ENCODE data around the gene ACKR4. TPM values are rescaled to one million over a fixed set of nuclear protein-coding genes. Genes with fewer than 3 reads are reported as not detected.

ACKR4 gene
- 1 to 10 TPM in 3 of 4 donors, not detected in 1; 1.4 to 3.2 (median 2.8) TPM for total RNA-seq

DNA sequence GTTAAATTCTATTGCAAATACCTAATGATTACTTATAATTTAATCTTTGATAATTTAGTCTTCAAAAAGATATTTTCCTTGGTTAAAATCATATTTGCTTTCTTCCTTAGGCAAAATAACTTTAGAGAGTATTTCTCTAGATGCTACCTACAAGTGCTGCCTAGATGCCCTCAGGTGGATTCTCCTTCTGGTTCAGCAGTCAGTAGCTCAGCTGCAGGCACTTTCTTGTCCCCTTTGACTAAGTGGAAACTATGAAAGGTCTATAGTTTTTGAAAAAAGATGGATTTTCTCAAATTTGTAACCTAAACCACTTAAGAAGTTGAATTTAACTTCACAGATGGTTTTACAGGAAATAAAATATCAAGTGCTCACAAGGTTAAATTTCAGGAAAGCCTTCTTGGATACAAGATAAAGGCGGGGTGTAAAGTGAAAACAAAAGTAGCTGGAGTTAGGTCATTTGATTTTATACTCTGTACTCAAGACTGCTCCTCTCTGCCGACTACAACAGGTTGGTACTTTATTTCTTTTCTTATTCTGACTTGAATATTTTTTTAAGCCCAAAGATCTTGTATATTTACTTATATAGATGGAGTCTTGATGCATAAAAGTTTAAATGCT, at the start of gene ACKR4:
Gene ACKR4 (plus strand): TSS at position 455 of the 618 bp plus-strand sequence. CDS start 3,128 bp downstream, outside the sequence.
- TF ChIP-seq, protein P1, sequence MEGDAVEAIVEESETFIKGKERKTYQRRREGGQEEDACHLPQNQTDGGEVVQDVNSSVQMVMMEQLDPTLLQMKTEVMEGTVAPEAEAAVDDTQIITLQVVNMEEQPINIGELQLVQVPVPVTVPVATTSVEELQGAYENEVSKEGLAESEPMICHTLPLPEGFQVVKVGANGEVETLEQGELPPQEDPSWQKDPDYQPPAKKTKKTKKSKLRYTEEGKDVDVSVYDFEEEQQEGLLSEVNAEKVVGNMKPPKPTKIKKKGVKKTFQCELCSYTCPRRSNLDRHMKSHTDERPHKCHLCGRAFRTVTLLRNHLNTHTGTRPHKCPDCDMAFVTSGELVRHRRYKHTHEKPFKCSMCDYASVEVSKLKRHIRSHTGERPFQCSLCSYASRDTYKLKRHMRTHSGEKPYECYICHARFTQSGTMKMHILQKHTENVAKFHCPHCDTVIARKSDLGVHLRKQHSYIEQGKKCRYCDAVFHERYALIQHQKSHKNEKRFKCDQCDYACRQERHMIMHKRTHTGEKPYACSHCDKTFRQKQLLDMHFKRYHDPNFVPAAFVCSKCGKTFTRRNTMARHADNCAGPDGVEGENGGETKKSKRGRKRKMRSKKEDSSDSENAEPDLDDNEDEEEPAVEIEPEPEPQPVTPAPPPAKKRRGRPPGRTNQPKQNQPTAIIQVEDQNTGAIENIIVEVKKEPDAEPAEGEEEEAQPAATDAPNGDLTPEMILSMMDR (IDR thresholded peaks at IDR 0.05) = no peak
- ATAC-seq (ENCODE audit: low FRiP score) (no peak), DNase-seq (ENCODE audit: low spot score) (no peak)

DNA sequence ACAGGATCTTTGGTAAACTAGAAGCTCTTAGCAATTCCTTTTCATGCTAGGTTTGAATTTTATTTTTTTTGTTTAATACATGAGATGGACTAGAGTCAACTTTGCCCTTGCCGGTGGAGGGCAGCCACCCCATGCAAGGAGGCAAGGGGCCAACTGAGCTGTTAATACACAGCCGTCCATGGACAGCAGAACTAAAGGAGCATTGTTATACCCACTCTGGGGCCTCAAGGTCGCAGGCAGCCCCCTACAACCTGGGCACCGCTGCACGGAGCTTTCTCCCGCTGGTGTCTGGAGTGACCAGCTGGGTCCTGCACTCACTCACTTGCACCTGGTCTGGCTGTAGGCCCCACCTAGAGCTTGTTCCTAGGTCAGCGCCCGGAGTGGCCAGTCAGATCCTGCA, 47.9 kb upstream of the ACKR4 start:
- no peak for DNase-seq (ENCODE audit: low spot score)
- TF ChIP-seq, protein P1 (IDR thresholded peaks at IDR 0.05) = no peak
- no peak for ATAC-seq (ENCODE audit: low FRiP score)

DNA sequence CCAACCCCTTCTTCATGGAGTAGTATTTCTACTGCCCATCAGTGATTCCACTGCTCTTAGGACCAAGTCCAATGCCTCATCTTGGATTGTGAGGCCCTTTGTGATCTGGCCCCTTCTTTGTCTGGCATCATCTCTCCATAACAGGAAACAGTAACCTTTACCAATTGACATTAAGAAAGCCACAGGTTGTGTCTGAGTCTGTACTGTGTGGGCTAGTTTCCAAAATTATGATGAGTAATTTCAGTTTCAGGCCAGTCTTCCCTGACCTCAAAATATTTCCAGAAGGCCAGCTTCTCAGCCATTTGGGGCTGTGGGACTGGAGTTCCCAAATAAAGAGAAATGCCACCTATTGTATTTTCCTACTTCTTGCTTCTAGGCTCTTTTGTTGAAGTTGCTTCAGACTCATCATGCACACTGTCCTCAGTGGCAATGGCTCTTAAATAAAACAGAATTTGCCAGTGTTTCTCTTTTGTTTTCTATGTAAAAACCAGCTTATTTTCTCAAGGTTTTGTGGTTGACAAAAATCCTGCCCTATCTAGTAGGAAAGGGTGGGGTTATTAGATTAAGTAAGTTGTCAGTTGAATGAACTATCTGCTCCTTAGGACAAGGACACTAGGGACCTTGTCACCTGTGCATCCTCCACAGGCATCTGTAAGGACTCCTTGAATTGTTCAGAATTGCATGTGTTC, 47.0 kb upstream of the ACKR4 start:
- peak; percentile 58 for ATAC-seq (ENCODE audit: low FRiP score)
- TF ChIP-seq, protein P1 (IDR thresholded peaks at IDR 0.05) = no peak
- no peak for DNase-seq (ENCODE audit: low spot score)

DNA sequence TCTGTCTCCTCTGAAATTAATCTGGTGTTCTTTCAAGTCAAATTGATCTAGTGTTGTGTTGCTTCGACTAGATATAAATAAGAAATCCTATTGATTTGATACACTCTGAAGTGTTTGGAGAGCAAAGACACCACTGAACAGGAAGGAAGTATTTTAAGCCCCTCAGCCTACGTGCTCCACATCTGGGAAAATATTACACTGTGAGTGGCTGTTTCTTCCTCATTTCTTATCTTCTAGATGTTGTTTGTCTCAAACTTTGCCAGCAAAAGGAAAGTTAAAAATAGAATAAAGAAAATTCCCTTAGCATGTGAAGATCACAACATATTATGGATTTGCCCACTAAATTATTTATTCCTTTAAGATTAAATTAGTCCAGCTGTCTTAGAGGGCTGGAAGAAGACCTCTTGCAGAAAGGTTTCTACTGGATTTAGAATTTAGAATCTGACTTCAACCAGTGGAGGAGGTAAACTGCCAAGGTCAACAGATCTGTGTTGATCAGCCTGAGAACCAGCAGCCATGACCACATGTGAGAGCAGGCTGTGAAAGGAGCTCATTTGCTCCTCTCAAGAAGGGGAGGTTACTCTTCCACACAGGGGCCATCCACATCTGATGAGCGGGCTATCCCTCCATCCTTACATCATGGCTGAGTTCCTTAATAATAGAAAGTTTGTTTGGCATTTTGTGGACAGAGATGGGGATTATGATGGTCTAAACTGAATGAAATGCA, 46.3 kb upstream of the ACKR4 start:
- ATAC-seq (ENCODE audit: low FRiP score) = no peak
- DNase-seq (ENCODE audit: low spot score) = no peak
- TF ChIP-seq, protein P1 (IDR thresholded peaks at IDR 0.05) = no peak

DNA sequence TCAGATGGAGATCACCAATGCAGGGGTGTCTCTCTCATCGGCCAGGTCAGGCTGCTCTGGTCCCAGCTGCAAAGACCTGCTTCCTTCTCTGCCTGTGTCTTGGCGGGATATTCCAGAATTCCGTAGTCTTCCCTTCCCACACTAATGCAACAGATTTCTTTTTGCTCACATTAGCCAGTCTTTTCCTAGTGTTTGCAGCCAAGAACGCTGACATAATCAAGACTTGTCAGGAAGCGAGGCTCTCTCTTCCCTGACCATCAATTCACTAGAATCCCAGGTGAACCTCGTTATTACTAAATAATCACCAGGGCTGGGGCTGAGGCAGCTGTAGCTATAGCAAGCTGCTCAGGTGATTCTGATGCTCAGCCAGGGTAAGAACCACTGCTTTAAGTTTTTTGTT, 43.2 kb upstream of the ACKR4 start:
- DNase-seq (ENCODE audit: low spot score) (no peak), ATAC-seq (ENCODE audit: low FRiP score) (no peak)
- TF ChIP-seq, protein P1 (IDR thresholded peaks at IDR 0.05) = no peak

DNA sequence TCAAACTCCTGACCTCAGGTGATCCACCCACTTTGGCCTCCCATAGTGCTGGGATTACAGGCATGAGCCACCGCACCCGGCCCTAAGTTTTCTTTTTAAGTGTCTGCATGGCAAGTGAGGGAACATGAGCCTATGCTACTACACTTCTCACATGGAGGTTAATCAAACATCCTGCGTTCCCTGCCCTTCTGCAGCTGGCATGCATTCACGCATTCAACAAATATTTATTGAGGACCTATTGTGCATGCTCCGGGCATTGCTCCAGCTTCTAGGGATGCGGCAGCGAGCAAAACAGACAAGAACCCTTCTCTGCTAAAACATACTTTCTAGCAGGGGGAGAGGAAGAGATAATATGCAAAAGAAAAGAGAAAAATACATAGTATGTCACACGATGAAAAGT, 42.6 kb upstream of the ACKR4 start:
- DNase-seq (ENCODE audit: low spot score) (no peak), ATAC-seq (ENCODE audit: low FRiP score) (no peak)
- TF ChIP-seq, protein P1 (IDR thresholded peaks at IDR 0.05) = no peak

All from omental fat pad (tissue), 4 donors.